ENCODE data around the gene GBF1. TPM values are rescaled to one million over a fixed set of nuclear protein-coding genes. Genes with fewer than 3 reads are reported as not detected.

Gene GBF1
- total and polyA plus RNA-seq, 2 donors (not counting 1 experiment from before 2014, with no cell fraction given), result 20.8 to 39.3 TPM

DNA sequence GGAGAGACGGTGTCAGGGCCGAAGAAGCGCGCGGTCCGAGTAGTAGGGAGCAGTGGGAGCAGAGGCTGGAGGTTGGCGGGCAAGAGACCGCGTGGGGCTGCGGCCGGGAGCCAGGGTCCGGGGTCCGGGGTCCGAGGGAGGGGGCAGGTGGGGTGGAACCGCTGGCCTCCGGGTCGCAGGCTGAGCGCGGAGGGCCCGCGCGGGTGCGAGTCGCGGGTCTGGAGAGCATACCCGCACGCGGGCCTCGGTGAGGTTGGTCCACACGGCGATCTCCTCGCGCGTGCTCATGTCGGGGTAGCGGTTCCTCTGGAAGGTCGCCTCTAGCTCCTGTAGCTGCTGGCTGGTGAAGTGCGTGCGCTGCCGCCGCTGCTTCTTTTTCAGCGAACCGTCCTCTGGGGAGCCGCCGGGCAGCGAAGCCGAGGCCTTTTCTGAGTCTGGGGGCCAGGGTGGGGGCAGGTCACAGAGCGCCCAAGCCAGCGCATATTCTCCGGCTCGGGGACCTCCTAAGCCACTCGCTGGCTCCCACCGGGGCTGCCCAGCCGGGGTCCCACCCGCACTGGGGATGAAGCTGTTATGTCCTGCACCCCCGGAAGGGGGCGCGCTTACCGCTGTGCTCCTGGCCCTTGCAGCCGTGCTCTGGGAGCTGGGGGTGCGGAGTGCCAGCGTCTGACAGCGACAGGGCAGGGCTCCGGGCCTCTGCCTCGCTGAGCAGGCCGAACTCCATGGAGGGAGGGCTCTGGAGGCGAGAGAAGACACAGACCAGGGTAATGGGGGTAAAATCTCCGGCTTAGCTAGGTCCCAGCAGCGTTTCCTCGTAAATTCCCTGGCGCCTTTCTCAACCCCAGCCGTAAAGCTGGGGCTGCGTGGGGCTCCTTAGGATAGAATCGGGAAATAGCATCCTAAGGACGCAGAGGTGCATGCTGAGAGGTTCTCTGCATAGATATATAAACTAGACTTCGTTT lies 13.7 kb upstream of the GBF1 start:
- Histone ChIP-seq H3K36me3 (replicated peaks in 1 of 2; ENCODE audit: control extremely low read depth in 1 of 2, control insufficient read depth in 1 of 2, extremely low read depth in 1 of 2, insufficient read depth in 2 of 2, low read length in 1 of 2) (no peaks in the 10 kb centered on the region), H3K9ac (ENCODE audit: low read length) (peak overlapping the region; percentile 69), H3K4me1 (ENCODE audit: control insufficient read depth in 2 of 2, insufficient read depth in 2 of 2, low read length in 2 of 2) (peaks cover 23 to 27% of the 10 kb centered on the region in 2 donors), H3K27ac (ENCODE audit: low read length in 2 of 2) (no peak overlapping the region), H4K20me1 (ENCODE audit: control insufficient read depth, insufficient read depth, low read length, poor library complexity, severe bottlenecking) (no peaks in the 10 kb centered on the region), H3K27me3 (replicated peaks in 1 of 4; ENCODE audit: control extremely low read depth in 1 of 4, control insufficient read depth in 3 of 4, insufficient read depth in 4 of 4, low read length in 3 of 4) (peaks cover 0 to 72% (median 39%) of the 10 kb centered on the region in 4 experiments), H3K9me3 (ENCODE audit: control extremely low read depth in 1 of 3, control insufficient read depth in 2 of 3, insufficient read depth in 1 of 3, low read length in 2 of 3) (peaks cover 0 to 15% (median 0%) of the 10 kb centered on the region in 3 donors), H2AFZ (ENCODE audit: insufficient read depth, low read depth, low read length, poor library complexity, severe bottlenecking) (peak overlapping the region; percentile 91), H3K79me2 (ENCODE audit: control insufficient read depth, insufficient read depth, low read length) (no peaks in the 10 kb centered on the region), H3K4me3 (ENCODE audit: control extremely low read depth in 1 of 5, extremely low read depth in 1 of 5, insufficient read depth in 1 of 5, low read depth in 2 of 5, low read length in 4 of 5) (peak overlapping the region in 4 of 5 experiments; percentile 32 to 69 (median 54)), H3K4me2 (replicated peaks; ENCODE audit: low read depth, low read length, poor library complexity, severe bottlenecking) (peak overlapping the region; percentile 100)
- Mint-ChIP-seq H3K27ac (peak overlapping the region; percentile 53), H3K9me3 (ENCODE audit: insufficient read depth) (no peaks in the 10 kb centered on the region), H3K4me3 (peak overlapping the region; percentile 90), H3K27me3 (peaks cover 67% of the 10 kb centered on the region), H3K4me1 (peaks cover 25% of the 10 kb centered on the region)
- POLR2A ChIA-PET, result interaction anchor here (0.5 to 2.0 kb wide), 2 partner anchors 14 to 71 kb away, joined by 5 to 8 read pairs; partner anchors contain the start of gene GBF1
- CTCF ChIA-PET, result interaction anchor here (0.5 to 11.2 kb wide), 20 partner anchors 9 to 351 kb away, joined by 3 to 391 read pairs (median 12); partner anchors contain the start of genes C10orf95, FBXL15, GBF1 and NFKB2
- DNase-seq (peak; percentile 77), ATAC-seq (ENCODE audit: low read depth) (peak; percentile 52)
- WGBS (ENCODE audit: insufficient coverage), result 8% methylated on average over 71 of the region's 76 CpGs
- intact Hi-C loops (cut with micrococcal nuclease), result no loop called here
- TF ChIP-seq EZH2 (IDR thresholded peaks at IDR 0.05; ENCODE audit: borderline replicate concordance, insufficient read depth, low read depth, low read length, poor library complexity, severe bottlenecking), result no peak
- TF ChIP-seq, protein P1, sequence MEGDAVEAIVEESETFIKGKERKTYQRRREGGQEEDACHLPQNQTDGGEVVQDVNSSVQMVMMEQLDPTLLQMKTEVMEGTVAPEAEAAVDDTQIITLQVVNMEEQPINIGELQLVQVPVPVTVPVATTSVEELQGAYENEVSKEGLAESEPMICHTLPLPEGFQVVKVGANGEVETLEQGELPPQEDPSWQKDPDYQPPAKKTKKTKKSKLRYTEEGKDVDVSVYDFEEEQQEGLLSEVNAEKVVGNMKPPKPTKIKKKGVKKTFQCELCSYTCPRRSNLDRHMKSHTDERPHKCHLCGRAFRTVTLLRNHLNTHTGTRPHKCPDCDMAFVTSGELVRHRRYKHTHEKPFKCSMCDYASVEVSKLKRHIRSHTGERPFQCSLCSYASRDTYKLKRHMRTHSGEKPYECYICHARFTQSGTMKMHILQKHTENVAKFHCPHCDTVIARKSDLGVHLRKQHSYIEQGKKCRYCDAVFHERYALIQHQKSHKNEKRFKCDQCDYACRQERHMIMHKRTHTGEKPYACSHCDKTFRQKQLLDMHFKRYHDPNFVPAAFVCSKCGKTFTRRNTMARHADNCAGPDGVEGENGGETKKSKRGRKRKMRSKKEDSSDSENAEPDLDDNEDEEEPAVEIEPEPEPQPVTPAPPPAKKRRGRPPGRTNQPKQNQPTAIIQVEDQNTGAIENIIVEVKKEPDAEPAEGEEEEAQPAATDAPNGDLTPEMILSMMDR (IDR thresholded peaks at IDR 0.05), result peak; percentile 85
